Kidney (tissue), 14 donors: ENCODE results near the gene NCAN. TPM values are rescaled to one million over a fixed set of nuclear protein-coding genes. Genes with fewer than 3 reads are reported as not detected.
"Not testable (repeated sequence)": the region's sequence is repeated elsewhere in the genome, so short reads cannot be mapped to it uniquely, and the experiment has no call there.

Experiments
- DNase-seq, 5 donors: peaks; one replicate each; pipeline ENCODE4 v3.0.0-alpha.2; 2013 to 2020
- FAIRE-seq: peaks from 2 replicates; lab custom pipeline; 2012; peaks lifted over from hg19 to GRCh38; lab: Jason Lieb, UNC
- H3K27ac ChIP-seq, 2 donors: one replicate each; pipeline ENCODE4 v1.7.0; 2013; ENCODE audit warnings: low read depth in 2 of 2, low read length in 2 of 2, inconsistent platforms in 1 of 2
- H3K27me3 ChIP-seq: one replicate; pipeline ENCODE4 v1.7.1; 2013; ENCODE audit warnings: low read length, inconsistent platforms; ENCODE audit not compliant: control insufficient read depth, insufficient read depth
- H3K36me3 ChIP-seq, 3 donors: one replicate each; pipeline versions ENCODE4 v1.7.0 to v1.7.1; 2013; ENCODE audit warnings: low read length in 3 of 3, control low read depth in 1 of 3, inconsistent platforms in 1 of 3; ENCODE audit not compliant: insufficient read depth in 3 of 3, control insufficient read depth in 2 of 3
- H3K4me1 ChIP-seq, 3 donors: one replicate each; pipeline versions ENCODE4 v1.7.0 to v1.7.1; 2013; ENCODE audit warnings: low read length in 3 of 3, inconsistent platforms in 1 of 3, low read depth in 1 of 3; ENCODE audit not compliant: control insufficient read depth in 2 of 3, insufficient read depth in 2 of 3
- H3K4me3 ChIP-seq, 3 donors: one replicate each; pipeline versions ENCODE4 v1.7.0 to v1.8.1; 2013; ENCODE audit warnings: low read length in 3 of 3, control low read depth in 1 of 3, inconsistent platforms in 1 of 3
- H3K9ac ChIP-seq, 3 donors: one replicate each; pipeline versions ENCODE4 v1.7.0 to v1.7.1; 2013; ENCODE audit warnings: low read length in 3 of 3, control low read depth in 1 of 3, inconsistent platforms in 1 of 3
- H3K9me3 ChIP-seq, 3 donors: one replicate each; pipeline versions ENCODE4 v1.7.0 to v1.7.1; 2013; ENCODE audit warnings: low read length in 3 of 3, control low read depth in 1 of 3, inconsistent platforms in 1 of 3; ENCODE audit not compliant: control insufficient read depth in 2 of 3, insufficient read depth in 1 of 3
- CTCF ChIP-seq: IDR thresholded peaks from 3 replicates; pipeline ENCODE4 v1.5.1; 2012; ENCODE audit warnings: mild to moderate bottlenecking, moderate library complexity, borderline replicate concordance; ENCODE audit not compliant: insufficient read depth; ENCODE audit errors: extremely low read depth
- intact Hi-C: fragments of 100-400 bp; cut with DNase I; formaldehyde crosslinking; loops from one replicate; pipeline ENCODE4 v1.11.1; 2022
- polyA plus RNA-seq: library from polyadenylated mRNA; stranded (reverse); fragments of 350-450 nt; fragmentation: Illumina TruSeq; extraction: RNeasy Lipid Tissue Mini Kit (QIAGEN cat#74804); gene quantifications from one replicate; pipeline ENCODE4 v1.2.3, GENCODE V29; 2014; ENCODE audit warnings: low read depth, low replicate concordance; ENCODE audit not compliant: insufficient read depth
- total RNA-seq: library from RNA; stranded (reverse); fragmentation: NEBNext Ultra II Directional; extraction: Animal tissue kit (Norgen Biotek cat#: 25700); gene quantifications from one replicate; pipeline ENCODE4 v1.2.1, GENCODE V29; 2021
- donor health status: control.
- donor health status: control.
- donor health status: control.
- donor health status: control.
- donor health status: control.
- donor health status: DM: yes; HTN: yes; CAD: no.
- donor health status: Normal renal cell carcinoma (clear cell type).

The NCAN gene
- total and polyA plus RNA-seq, 2 donors from 2014 or later: 0.13 TPM; not detected in 1

DNA sequence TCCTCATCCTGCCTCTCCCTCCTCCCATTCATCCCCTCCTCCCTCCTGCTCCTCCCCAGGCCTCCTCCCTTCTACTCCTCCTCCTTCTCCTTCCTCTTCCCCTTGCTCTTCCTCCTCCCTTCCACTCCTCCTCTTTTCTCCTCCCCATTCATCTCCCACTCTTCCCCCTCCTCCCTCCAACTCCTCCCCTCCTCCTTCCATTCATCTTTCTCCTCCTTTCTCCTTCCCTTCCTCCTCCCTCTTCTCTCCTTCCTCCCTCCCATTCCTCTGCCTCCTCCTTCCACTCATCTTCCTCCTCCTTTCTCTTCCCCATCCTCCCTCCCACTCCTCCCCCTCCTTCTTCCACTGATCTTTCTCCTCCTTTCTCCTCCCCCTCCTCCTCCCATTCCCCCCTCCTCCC is 27.9 kb downstream of the NCAN start:
- intact Hi-C loops: no loop called here
- no peak for FAIRE-seq
- H3K27me3 ChIP-seq: no peaks in the 10 kb centered on the region
- DNase-seq: no peak
- peaks cover 0 to 3% (median 2%) of the 10 kb centered on the region in 3 donors for H3K9me3 ChIP-seq
- no peaks in the 10 kb centered on the region for H3K4me1 ChIP-seq
- H3K9ac ChIP-seq: no peak overlapping the region
- no peak overlapping the region for H3K4me3 ChIP-seq
- no peak overlapping the region for H3K27ac ChIP-seq
- H3K36me3 ChIP-seq: no peaks in the 10 kb centered on the region
- no peak for TF ChIP-seq CTCF

DNA sequence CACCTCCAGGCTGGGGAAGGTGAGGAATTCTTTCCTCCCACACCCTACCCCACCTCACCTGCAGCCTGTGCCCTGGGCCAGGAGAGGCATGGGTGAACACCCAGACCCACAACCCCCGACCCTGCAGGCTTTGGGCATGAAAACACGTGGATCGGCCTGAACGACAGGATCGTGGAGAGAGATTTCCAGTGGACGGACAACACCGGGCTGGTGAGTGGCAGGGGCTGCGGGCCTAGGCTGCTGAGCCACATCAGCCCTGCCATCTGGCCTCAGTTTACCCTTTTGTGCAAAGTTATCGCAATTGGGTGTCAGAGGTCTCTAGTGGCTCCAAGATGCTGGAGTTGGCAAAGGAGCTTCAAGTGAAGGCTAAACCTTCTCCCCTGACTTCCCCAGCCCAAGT is 28.7 kb downstream of the NCAN start:
- H3K9ac ChIP-seq: no peak overlapping the region
- no peaks in the 10 kb centered on the region for H3K9me3 ChIP-seq
- no peaks in the 10 kb centered on the region for H3K27me3 ChIP-seq
- intact Hi-C loops: no loop called here
- no peak overlapping the region for H3K27ac ChIP-seq
- H3K4me1 ChIP-seq: no peaks in the 10 kb centered on the region
- TF ChIP-seq CTCF: no peak
- no peak overlapping the region for H3K4me3 ChIP-seq
- no peaks in the 10 kb centered on the region for H3K36me3 ChIP-seq
- FAIRE-seq: no peak
- DNase-seq: no peak

DNA sequence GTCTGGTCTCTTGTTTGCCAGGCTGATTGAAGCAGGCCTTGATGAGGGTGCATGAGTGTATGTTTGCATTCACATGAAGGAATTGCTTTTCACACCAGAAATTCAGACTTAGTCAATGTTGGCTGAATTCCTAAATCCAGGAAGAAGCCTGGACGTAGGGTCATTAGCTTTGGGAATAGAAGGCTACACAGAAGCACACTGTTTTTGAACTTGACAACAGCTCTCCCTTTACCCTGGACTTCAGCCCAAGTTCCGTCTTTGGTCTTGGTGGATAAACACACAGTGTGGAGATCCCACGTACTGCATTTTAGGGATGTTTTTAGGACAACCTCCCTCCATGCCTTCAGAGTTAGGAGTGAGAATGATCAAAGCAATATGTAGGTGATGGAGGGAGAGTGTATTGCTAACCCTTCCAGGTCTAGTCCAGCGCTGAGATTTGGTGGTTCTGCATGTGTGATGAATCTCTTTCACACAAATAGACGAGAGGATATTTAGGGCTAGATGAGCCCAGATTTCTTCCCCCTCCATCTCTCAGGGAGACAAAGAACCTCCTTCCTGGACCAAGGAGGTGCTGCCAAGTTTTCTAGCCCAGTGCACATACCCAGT is 38.5 kb downstream of the NCAN start:
- H3K27ac ChIP-seq: no peak overlapping the region
- H3K36me3 ChIP-seq: no peaks in the 10 kb centered on the region
- TF ChIP-seq CTCF: no peak
- FAIRE-seq (no peak), DNase-seq (no peak)
- no peaks in the 10 kb centered on the region for H3K4me1 ChIP-seq
- intact Hi-C loops: no loop called here
- no peaks in the 10 kb centered on the region for H3K27me3 ChIP-seq
- no peaks in the 10 kb centered on the region for H3K9me3 ChIP-seq
- no peak overlapping the region for H3K4me3 ChIP-seq
- H3K9ac ChIP-seq: no peak overlapping the region

DNA sequence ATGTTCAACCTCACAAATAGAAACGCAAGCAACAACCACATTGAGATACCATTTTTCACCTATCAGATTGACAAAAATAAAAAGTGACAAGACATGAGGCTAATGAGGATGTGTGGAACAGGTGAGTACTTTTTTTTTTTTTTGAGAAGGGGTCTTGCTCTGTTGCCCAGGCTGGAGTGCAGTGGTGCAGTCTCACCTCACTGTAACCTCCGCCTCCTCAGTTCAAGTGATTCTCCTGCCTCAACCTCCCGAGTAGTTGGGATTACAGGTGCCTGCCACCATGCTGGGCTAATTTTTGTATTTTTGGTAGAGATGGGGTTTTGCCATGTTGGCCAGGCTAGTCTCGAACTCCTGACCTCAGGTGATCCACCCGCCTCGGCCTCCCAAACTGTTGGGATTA is 41.7 kb downstream of the NCAN start:
- FAIRE-seq, intact Hi-C loops, H3K27ac ChIP-seq, H3K9ac ChIP-seq, H3K4me1 ChIP-seq, H3K9me3 ChIP-seq, DNase-seq, H3K4me3 ChIP-seq, H3K27me3 ChIP-seq, H3K36me3 ChIP-seq: not testable (repeated sequence)
